ENCODE data around the gene PLEKHA4. TPM values are rescaled to one million over a fixed set of nuclear protein-coding genes. Genes with fewer than 3 reads are reported as not detected.

The PLEKHA4 gene
- total and polyA plus RNA-seq, 2 of the 13 experiments (the other 11 are each of a cell fraction or from before 2014, with no cell fraction given), result 4.8 to 6.0 TPM

- H3K79me2 ChIP-seq (ENCODE audit: insufficient read depth, low read length), result no peaks in the 10 kb centered on the region
- no peak overlapping the region for H3K9ac ChIP-seq (ENCODE audit: insufficient read depth, low read depth, low read length)
- in situ Hi-C loops (cut with HindIII; ENCODE audit: extremely low pct_ligation_motif_present, low pct_unique_long_range_greater_than_20kb), result no loop called here
- intact Hi-C loops (cut with micrococcal nuclease; ENCODE audit: unreplicated experiment), result no loop called here
- FAIRE-seq, result no peak
- 81% methylated on average over 3 of the region's 6 CpGs for WGBS (ENCODE audit: low lambda C conversion rate)
- ChIA-PET POLR2A (interaction anchor here (1.9 to 3.1 kb wide), 2 partner anchors 97 to 101 kb away, joined by 4 to 10 read pairs; no protein-coding TSS in a partner anchor), CTCF (ENCODE audit: low intra/inter-chr PET ratio, low total read pairs) (no interaction called here)
- DNase-seq (ENCODE audit: low spot score), result no peak
- peaks cover 25% of the 10 kb centered on the region for H3K4me1 ChIP-seq (ENCODE audit: insufficient read depth, low read length)
- TF ChIP-seq ZNF605 (CRISPR knock-in tag; IDR thresholded peaks at IDR 0.05), result peak; percentile 14; the same call in 1 of the 2 replicates
- TF ChIP-seq EP300 (IDR thresholded peaks at IDR 0.05; ENCODE audit: low read depth in 2 of 2, low read length in 2 of 2), result no peak
- TF ChIP-seq EP300 (CRISPR knock-in tag; IDR thresholded peaks at IDR 0.05; ENCODE audit: borderline replicate concordance), result no peak
- no peaks in the 10 kb centered on the region for H4K20me1 ChIP-seq (ENCODE audit: insufficient read depth, low read length)
- no peaks in the 10 kb centered on the region for H3K27me3 ChIP-seq (ENCODE audit: control insufficient read depth in 1 of 2, insufficient read depth in 2 of 2, low read length in 2 of 2)
- H3K27ac ChIP-seq (ENCODE audit: extremely low read length, insufficient read depth, low read length), result no peak overlapping the region
- H2AFZ ChIP-seq (ENCODE audit: low read length), result no peak overlapping the region
- peak overlapping the region; percentile 95 for H3K4me2 ChIP-seq (ENCODE audit: low read depth, low read length)
- no peaks in the 10 kb centered on the region for H3K36me3 ChIP-seq (replicated peaks in 1 of 2; ENCODE audit: control insufficient read depth in 1 of 2, insufficient read depth in 2 of 2, low read length in 2 of 2)
- no peaks in the 10 kb centered on the region for H3K9me3 ChIP-seq (ENCODE audit: low read length)
- no TSS peak for BruUV-seq (replicated peaks)
- no peak for ATAC-seq
- H3K4me3 ChIP-seq (replicated peaks in 1 of 3; ENCODE audit: insufficient read depth in 1 of 3, low read depth in 2 of 3, low read length in 3 of 3), result no peak overlapping the region
Measured at GRCh38 chr19:48866692-48867091, 1.7 kb downstream of the PLEKHA4 start.

- H3K4me1 ChIP-seq (ENCODE audit: insufficient read depth, low read length), result peaks cover 16% of the 10 kb centered on the region
- H3K27ac ChIP-seq (ENCODE audit: extremely low read length, insufficient read depth, low read length), result no peak overlapping the region
- FAIRE-seq, result no peak
- no peak overlapping the region for H3K4me3 ChIP-seq (replicated peaks in 1 of 3; ENCODE audit: insufficient read depth in 1 of 3, low read depth in 2 of 3, low read length in 3 of 3)
- no peaks in the 10 kb centered on the region for H3K36me3 ChIP-seq (replicated peaks in 1 of 2; ENCODE audit: control insufficient read depth in 1 of 2, insufficient read depth in 2 of 2, low read length in 2 of 2)
- CTCF ChIA-PET (ENCODE audit: low intra/inter-chr PET ratio, low total read pairs), result no interaction called here
- H3K4me2 ChIP-seq (ENCODE audit: low read depth, low read length), result no peak overlapping the region
- H3K79me2 ChIP-seq (ENCODE audit: insufficient read depth, low read length), result no peaks in the 10 kb centered on the region
- no peak overlapping the region for H3K9ac ChIP-seq (ENCODE audit: insufficient read depth, low read depth, low read length)
- in situ Hi-C loops (cut with HindIII; ENCODE audit: extremely low pct_ligation_motif_present, low pct_unique_long_range_greater_than_20kb), result no loop called here
- H4K20me1 ChIP-seq (ENCODE audit: insufficient read depth, low read length), result no peaks in the 10 kb centered on the region
- intact Hi-C loops (cut with micrococcal nuclease; ENCODE audit: unreplicated experiment), result no loop called here
- no peak for TF ChIP-seq ZNF781 (CRISPR knock-in tag; IDR thresholded peaks at IDR 0.05; ENCODE audit: borderline replicate concordance, not compliant biosample characterization)
- no peak for TF ChIP-seq NFE2 (CRISPR knock-in tag; IDR thresholded peaks at IDR 0.05)
- TF ChIP-seq, protein P1, sequence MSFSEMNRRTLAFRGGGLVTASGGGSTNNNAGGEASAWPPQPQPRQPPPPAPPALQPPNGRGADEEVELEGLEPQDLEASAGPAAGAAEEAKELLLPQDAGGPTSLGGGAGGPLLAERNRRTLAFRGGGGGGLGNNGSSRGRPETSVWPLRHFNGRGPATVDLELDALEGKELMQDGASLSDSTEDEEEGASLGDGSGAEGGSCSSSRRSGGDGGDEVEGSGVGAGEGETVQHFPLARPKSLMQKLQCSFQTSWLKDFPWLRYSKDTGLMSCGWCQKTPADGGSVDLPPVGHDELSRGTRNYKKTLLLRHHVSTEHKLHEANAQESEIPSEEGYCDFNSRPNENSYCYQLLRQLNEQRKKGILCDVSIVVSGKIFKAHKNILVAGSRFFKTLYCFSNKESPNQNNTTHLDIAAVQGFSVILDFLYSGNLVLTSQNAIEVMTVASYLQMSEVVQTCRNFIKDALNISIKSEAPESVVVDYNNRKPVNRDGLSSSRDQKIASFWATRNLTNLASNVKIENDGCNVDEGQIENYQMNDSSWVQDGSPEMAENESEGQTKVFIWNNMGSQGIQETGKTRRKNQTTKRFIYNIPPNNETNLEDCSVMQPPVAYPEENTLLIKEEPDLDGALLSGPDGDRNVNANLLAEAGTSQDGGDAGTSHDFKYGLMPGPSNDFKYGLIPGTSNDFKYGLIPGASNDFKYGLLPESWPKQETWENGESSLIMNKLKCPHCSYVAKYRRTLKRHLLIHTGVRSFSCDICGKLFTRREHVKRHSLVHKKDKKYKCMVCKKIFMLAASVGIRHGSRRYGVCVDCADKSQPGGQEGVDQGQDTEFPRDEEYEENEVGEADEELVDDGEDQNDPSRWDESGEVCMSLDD (CRISPR knock-in tag; IDR thresholded peaks at IDR 0.05; ENCODE audit: borderline replicate concordance), result no peak
- TF ChIP-seq ZNF577 (CRISPR knock-in tag; IDR thresholded peaks at IDR 0.05; ENCODE audit: borderline replicate concordance, low read depth), result no peak
- no peak for TF ChIP-seq CAMTA2 (CRISPR knock-in tag; IDR thresholded peaks at IDR 0.05; ENCODE audit: borderline replicate concordance)
- no peaks in the 10 kb centered on the region for H3K9me3 ChIP-seq (ENCODE audit: low read length)
- H3K27me3 ChIP-seq (ENCODE audit: control insufficient read depth in 1 of 2, insufficient read depth in 2 of 2, low read length in 2 of 2), result no peaks in the 10 kb centered on the region
- no TSS peak for BruUV-seq (replicated peaks)
- no peak for DNase-seq (ENCODE audit: low spot score)
- H2AFZ ChIP-seq (ENCODE audit: low read length), result no peak overlapping the region
- POLR2A ChIA-PET, result no interaction called here
- no peak for ATAC-seq
- 93% methylated on average over 7 of the region's 7 CpGs for WGBS (ENCODE audit: low lambda C conversion rate)
Measured at GRCh38 chr19:48862827-48863226, 5.6 kb downstream of the PLEKHA4 start.
